Measurements from ENCODE around the gene SYNDIG1.
A peak's percentile ranks its signal among the peaks of the same experiment; 100 is the strongest.

The SYNDIG1 gene

DNA sequence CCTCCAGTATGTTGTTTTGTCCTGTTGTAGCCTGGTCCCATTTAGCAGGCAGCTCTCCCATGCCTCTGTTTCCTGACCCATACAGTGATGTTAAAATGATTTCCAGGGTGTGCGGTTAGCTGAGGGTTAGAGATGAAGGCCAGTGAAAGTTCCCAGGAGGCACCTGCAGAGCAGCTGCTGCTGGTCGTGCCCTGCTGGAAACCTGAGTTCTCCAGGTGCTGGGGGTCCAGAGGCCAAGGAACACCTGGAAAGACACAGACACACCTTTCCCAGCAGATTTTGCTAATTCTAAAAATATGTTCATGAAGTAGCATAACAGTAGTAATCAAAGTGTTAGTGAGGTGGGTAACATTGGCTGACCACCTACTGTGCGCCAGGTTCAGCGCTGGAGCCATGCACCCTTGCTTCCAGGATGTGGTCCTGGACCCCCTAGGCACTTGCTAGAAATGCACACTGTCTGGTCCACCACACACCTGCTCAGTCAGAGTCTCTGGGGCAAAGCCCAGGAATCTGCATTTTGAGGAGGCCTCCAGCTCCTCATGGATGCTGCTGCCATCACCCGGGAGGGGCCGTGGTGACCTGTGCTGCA, 118.7 kb downstream of the SYNDIG1 start:
- no peak for DNase-seq

DNA sequence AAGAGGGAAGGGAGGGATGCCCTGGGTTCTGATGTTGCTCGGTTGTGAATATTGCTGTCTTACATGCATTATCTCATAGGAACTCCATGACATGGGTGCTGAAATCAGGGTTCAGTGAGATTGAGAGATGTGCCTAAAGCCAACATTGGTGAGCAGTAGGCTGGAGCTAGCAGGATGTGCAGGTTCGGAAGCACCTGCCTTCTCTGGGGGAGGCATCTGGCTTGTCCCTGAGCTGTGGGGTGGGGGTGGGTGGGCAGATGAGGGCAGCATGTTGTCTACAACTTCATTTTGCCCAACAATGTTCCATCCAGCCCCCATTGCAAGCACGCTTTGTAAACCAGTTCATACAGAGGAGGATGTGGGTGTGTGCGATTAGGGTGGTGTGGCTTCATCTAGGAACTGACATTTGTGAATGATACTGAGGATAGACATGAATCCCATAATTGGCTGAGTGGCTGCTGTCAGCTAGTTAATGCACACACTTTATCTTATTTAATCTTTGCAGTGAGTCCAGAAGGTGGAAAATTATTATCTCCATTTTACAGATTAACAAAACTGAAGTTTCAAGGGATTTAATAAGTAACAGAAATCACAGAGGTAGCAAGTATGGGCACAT, 119.4 kb downstream of the SYNDIG1 start:
- no peak for DNase-seq

- no peak for DNase-seq
These were observed 120.0 kb downstream of the SYNDIG1 start for GRCh38 chr20:24589381-24589780.

GRCh38 chr20:24589815-24590177, 120.4 kb downstream of the SYNDIG1 start:
- DNase-seq: no peak

GRCh38 chr20:24590178-24590982, 121.0 kb downstream of the SYNDIG1 start:
- no peak for DNase-seq

GRCh38 chr20:24597051-24597450, 127.6 kb downstream of the SYNDIG1 start:
- no peak for DNase-seq

DNA sequence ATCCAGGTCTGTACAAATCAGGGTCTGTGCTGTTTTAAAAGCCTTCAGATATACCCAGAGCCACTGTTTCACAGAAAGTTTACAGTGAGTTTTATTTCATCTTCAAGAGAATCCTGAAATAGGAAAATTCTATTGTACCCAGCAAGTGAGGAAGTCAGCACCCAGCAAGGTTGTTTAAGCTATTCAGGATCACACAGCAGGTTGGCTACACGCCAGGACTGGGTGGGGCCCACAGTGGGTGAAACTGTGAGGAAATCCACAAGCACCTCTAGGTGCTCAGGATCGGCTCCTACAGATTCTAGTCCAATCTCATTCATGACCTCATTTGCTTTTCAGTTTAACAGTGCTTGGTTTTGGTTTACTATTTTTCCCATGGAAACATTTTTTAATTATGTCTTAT, 128.9 kb downstream of the SYNDIG1 start:
- no peak for DNase-seq

DNA sequence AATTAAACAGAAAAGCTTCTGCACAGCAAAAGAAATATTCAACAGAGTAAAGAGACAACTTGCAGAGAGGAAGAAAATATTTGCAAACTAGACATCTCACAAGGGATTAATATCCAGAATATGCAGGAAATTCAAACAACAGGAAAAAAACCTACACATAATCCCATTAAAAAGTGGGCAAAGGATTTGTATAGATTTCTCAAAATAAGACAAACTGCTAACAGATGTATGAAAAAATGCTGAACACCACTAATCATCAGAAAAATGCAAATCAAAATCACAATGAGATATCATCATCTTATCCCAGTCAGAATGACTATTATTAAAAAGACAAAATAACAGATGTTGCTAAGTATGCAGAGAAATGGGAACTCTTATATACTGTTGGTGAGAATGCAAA, 129.6 kb downstream of the SYNDIG1 start:
- DNase-seq: peak; percentile 22

DNA sequence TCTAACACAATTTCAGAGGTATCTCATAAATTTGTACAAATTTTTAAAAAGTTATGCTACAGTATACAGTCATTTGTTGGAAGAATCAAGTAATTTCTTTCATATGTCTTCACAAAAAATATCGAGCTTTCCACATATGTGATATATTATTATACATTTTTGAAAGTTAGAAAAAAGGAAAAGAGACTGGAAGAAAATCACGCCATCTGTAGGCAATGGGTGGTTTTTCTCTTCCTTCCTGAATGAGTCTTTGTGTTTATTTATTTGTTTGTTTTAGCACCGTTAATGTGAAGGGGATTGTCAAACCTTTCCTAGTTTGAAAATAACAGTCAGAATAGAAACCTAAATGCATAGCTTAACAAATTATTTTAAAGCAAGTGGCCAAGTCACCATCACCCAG, 130.6 kb downstream of the SYNDIG1 start:
- DNase-seq: no peak

GRCh38 chr20:24603454-24603853, 134.0 kb downstream of the SYNDIG1 start:
- DNase-seq: no peak

DNA sequence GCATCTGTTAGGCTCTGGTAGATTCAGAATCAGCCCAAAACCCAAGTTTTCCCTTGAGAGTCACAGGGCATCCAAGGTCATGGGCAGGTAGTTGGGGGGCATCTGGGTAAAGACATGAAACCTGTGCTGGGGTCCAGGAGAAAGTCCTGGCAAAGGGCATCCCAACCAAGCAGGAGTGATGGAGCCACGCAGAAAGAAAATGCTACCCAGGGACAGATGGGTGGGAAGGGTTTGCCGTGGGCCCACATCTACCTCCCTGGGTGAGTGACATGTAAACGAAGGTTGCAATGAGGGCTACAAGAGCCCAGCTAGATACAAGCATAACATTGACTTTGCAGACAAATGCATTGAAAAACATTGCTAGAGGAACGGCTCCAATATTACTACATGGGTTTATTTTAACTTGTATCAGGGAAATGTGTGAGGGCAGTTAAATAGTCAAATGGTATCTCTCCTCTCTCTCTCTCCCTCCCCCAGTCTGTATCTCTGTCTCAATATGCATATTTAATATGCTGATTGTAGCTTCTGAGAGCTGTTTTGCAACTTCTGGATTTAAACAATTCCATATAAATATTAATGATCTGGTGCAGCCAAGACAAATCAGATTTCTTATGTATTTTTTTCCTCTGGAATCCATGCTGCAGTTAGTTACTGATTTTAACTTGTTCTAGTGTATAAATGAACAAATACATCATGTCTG, 135.7 kb downstream of the SYNDIG1 start:
- no peak for DNase-seq

- no peak for DNase-seq
These were observed 136.6 kb downstream of the SYNDIG1 start for GRCh38 chr20:24605937-24606455.

DNA sequence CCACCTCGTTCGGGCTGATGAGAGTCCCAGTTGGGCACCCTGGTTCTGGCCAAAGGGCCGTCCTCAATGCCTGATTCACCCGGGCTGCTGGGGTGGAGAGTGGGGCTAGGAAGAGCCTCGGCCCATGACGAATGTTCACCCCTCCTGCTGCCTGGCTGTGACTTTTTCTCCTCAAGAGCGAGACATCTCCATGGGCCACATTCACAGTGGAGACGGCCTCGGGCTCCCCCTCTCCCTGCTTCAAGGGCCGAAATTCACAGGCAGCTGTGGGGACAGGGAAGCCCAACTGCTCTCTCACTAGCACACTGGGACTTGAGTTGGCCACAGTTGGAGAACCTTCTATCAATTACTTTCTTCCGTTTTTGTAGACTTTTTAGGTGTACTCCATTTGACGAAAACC, 138.0 kb downstream of the SYNDIG1 start:
- no peak for DNase-seq

GRCh38 chr20:24608926-24609667, 139.7 kb downstream of the SYNDIG1 start:
- peak; percentile 42 for DNase-seq

GRCh38 chr20:24609757-24610156, 140.3 kb downstream of the SYNDIG1 start:
- DNase-seq: no peak

DNA sequence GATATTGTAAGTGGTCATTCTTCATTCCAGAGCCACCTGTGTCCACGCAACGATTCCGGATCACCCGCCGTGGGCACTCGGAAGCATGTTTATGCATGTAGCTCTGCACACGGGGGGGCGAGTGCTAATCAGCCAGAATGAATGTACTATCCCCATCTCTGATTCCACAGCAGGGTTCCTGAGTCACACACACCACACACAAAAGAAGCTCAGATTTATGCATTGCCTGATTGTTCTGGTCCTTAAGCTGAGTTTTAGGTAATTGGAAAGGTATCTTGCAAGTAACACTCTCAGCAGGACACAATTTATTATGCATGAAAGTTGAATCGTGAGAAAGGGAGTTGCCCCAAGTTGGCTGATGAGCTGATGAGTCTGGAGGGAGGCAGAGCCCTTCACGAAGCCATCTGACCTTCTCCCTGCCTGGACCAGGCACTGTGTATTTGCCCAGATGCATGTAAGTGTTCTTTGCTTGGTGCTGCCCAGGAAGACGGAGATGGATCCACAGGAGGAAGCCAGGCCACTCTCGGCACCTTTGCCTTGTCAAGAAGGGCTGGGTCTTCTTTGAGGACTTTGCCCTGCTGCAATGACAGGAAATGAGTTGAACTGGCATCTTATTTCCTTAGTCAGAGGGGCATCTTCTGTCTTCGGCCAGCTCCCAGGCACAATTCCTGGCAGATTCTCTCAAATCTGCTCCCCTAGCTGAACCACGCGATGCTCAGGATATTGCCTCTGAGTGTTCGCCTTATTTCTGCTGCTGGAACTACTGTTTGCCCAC, 141.1 kb downstream of the SYNDIG1 start:
- DNase-seq: peak; percentile 67

GRCh38 chr20:24611360-24612140, 142.1 kb downstream of the SYNDIG1 start:
- no peak for DNase-seq

DNA sequence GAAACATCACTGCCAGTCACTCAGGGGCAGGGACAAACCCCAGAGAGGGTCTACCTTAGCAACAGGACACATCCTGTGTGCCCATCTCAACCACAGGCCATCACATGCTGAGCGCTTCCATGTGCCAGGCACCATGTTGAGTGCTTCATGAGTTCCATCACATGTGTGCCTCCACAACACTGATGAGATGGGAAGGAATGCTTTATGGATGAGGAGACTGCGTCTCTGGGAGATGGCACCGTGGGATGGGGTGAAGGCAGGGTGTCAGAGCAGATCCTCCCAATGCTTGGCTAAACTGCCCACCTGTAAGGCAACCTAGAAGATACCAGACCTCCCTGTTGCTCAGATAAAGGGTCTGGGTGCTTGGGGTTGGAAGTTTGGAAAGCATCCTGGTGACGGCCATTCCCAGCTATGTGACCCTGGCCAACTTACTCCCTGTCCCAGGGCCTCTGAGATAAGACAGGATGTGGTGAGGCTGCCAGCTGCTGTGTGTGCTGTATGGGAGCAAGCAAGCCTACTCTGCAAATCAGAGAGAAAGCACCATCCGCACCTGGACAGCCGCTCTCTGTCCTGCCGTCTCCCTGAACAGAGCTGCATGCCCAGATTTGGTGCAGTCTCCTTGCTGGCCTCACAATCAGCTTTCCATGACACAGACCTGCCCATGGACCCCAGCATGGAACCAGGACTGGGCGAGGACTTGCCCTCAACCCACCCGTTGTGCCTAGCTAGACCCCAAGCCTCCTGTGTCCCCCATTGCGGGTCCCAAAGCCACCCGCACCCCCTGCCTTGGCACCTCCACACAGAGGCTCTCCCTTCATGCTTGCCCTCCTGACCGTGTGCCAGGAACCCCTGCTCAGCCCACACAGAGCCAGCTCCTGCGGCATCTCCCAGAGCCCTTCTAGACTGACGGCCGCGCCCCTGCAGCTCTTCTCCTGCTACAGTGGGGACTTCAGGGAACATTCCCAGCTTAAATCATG, 143.7 kb downstream of the SYNDIG1 start:
- no peak for DNase-seq

GRCh38 chr20:24614341-24614740, 144.9 kb downstream of the SYNDIG1 start:
- DNase-seq: no peak

- no peak for DNase-seq
These were observed 145.9 kb downstream of the SYNDIG1 start for GRCh38 chr20:24615353-24615752.
